Right lobe of liver (tissue), 4 donors: ENCODE results near the gene PROC.

ENCODE experiments used
- POLR2A ChIP-seq: fragments of 450-650 bp; IDR thresholded peaks from one replicate; pipeline ENCODE4 v1.6.1; 2017; ENCODE audit warnings: antibody characterized with exemption, mild to moderate bottlenecking
- TF ChIP-seq, protein P1 (sequence below), 4 donors: fragments of 200-600 bp in 3 of 4; fragments of 450-650 bp in 1 of 4; IDR thresholded peaks; one replicate each; pipeline versions ENCODE4 v1.5.1 to v1.8.0; 2016 to 2022; ENCODE audit warnings: antibody characterized with exemption in 4 of 4, mild to moderate bottlenecking in 2 of 4
- donor health status: DM: no; HTN: no; CAD: no.
- donor health status: DM: no; HTN: no; CAD: no.
- donor health status: DM: no; HTN: yes; CAD: no.

DNA sequence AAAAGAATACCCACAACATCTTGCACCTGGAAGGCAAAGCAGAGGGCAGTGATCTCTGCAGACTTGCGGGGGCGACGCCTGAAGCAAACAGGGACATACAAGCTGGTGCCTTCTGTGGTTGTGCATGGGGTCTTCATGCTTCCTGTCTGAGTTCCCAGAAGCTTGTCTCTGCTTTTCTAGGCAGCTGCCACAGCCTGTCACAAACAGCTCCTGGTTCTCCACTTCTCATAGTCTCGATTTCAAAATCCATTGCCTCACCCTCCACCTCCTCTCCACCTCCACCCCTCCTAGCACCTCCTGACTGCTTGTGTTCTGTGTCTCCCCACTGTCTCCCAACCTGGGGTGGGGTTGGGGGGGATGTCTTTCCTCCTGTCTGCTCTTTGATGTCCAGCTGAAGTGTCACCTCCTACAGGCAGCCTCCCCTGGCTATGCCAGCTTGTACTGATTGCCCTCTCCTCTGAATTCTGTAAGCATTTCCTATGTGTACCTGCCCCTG is 1.7 kb upstream of the PROC start:
- TF ChIP-seq, protein P1, sequence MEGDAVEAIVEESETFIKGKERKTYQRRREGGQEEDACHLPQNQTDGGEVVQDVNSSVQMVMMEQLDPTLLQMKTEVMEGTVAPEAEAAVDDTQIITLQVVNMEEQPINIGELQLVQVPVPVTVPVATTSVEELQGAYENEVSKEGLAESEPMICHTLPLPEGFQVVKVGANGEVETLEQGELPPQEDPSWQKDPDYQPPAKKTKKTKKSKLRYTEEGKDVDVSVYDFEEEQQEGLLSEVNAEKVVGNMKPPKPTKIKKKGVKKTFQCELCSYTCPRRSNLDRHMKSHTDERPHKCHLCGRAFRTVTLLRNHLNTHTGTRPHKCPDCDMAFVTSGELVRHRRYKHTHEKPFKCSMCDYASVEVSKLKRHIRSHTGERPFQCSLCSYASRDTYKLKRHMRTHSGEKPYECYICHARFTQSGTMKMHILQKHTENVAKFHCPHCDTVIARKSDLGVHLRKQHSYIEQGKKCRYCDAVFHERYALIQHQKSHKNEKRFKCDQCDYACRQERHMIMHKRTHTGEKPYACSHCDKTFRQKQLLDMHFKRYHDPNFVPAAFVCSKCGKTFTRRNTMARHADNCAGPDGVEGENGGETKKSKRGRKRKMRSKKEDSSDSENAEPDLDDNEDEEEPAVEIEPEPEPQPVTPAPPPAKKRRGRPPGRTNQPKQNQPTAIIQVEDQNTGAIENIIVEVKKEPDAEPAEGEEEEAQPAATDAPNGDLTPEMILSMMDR (IDR thresholded peaks at IDR 0.05) = no peak
- TF ChIP-seq POLR2A = no peak
